ENCODE data around the gene OLIG2. TPM values are rescaled to one million over a fixed set of nuclear protein-coding genes. Genes with fewer than 3 reads are reported as not detected.

Gene OLIG2
- total RNA-seq, 1 donor: not detected

- Histone ChIP-seq H3K4me1 (ENCODE audit: insufficient read depth, low read length) (no peaks in the 10 kb centered on the region), H3K9me3 (ENCODE audit: low read depth, low read length) (no peaks in the 10 kb centered on the region), H4K20me1 (ENCODE audit: insufficient read depth, low read length) (no peaks in the 10 kb centered on the region), H3K4me3 (ENCODE audit: insufficient read depth, low read length) (no peak overlapping the region), H2AFZ (ENCODE audit: low read length) (no peak overlapping the region), H3K27ac (ENCODE audit: low read depth, low read length) (no peak overlapping the region), H3K4me2 (ENCODE audit: insufficient read depth, low read length) (no peak overlapping the region), H3K27me3 (ENCODE audit: insufficient read depth, low read length) (peaks cover 100% of the 10 kb centered on the region), H3K36me3 (ENCODE audit: insufficient read depth, low read length) (no peaks in the 10 kb centered on the region), H3K79me2 (ENCODE audit: insufficient read depth, low read length) (no peaks in the 10 kb centered on the region)
- DNase-seq (ENCODE audit: insufficient read length, low spot score, missing footprints): peak; percentile 82
- TF ChIP-seq, protein P1, sequence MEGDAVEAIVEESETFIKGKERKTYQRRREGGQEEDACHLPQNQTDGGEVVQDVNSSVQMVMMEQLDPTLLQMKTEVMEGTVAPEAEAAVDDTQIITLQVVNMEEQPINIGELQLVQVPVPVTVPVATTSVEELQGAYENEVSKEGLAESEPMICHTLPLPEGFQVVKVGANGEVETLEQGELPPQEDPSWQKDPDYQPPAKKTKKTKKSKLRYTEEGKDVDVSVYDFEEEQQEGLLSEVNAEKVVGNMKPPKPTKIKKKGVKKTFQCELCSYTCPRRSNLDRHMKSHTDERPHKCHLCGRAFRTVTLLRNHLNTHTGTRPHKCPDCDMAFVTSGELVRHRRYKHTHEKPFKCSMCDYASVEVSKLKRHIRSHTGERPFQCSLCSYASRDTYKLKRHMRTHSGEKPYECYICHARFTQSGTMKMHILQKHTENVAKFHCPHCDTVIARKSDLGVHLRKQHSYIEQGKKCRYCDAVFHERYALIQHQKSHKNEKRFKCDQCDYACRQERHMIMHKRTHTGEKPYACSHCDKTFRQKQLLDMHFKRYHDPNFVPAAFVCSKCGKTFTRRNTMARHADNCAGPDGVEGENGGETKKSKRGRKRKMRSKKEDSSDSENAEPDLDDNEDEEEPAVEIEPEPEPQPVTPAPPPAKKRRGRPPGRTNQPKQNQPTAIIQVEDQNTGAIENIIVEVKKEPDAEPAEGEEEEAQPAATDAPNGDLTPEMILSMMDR (IDR thresholded peaks at IDR 0.05; ENCODE audit: extremely low read depth, low read depth, low read length): no peak
These were observed 1.9 kb downstream of the OLIG2 start for GRCh38 chr21:33027401-33028286.

DNA sequence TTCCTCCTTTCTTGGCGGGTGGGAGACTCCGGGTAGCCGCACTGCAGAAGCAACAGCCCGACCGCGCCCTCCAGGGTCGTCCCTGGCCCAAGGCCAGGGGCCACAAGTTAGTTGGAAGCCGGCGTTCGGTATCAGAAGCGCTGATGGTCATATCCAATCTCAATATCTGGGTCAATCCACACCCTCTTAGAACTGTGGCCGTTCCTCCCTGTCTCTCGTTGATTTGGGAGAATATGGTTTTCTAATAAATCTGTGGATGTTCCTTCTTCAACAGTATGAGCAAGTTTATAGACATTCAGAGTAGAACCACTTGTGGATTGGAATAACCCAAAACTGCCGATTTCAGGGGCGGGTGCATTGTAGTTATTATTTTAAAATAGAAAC lies 2.5 kb downstream of the OLIG2 start:
- Histone ChIP-seq H3K4me2 (ENCODE audit: insufficient read depth, low read length) (no peak overlapping the region), H3K4me3 (ENCODE audit: insufficient read depth, low read length) (no peak overlapping the region), H3K79me2 (ENCODE audit: insufficient read depth, low read length) (no peaks in the 10 kb centered on the region), H3K36me3 (ENCODE audit: insufficient read depth, low read length) (no peaks in the 10 kb centered on the region), H4K20me1 (ENCODE audit: insufficient read depth, low read length) (no peaks in the 10 kb centered on the region), H3K9me3 (ENCODE audit: low read depth, low read length) (no peaks in the 10 kb centered on the region), H3K27me3 (ENCODE audit: insufficient read depth, low read length) (peaks cover 98% of the 10 kb centered on the region), H3K4me1 (ENCODE audit: insufficient read depth, low read length) (no peaks in the 10 kb centered on the region), H3K27ac (ENCODE audit: low read depth, low read length) (no peak overlapping the region), H2AFZ (ENCODE audit: low read length) (no peak overlapping the region)
- DNase-seq (ENCODE audit: insufficient read length, low spot score, missing footprints): peak; percentile 78
- TF ChIP-seq, protein P1 (IDR thresholded peaks at IDR 0.05; ENCODE audit: extremely low read depth, low read depth, low read length): no peak

DNA sequence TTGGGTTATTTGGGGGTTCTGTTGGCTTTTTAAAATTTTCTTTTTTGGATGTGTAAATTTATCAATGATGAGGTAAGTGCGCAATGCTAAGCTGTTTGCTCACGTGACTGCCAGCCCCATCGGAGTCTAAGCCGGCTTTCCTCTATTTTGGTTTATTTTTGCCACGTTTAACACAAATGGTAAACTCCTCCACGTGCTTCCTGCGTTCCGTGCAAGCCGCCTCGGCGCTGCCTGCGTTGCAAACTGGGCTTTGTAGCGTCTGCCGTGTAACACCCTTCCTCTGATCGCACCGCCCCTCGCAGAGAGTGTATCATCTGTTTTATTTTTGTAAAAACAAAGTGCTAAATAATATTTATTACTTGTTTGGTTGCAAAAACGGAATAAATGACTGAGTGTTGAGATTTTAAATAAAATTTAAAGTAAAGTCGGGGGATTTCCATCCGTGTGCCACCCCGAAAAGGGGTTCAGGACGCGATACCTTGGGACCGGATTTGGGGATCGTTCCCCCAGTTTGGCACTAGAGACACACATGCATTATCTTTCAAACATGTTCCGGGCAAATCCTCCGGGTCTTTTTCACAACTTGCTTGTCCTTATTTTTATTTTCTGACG lies 3.1 kb downstream of the OLIG2 start:
- Histone ChIP-seq H3K27ac (ENCODE audit: low read depth, low read length) (no peak overlapping the region), H3K4me1 (ENCODE audit: insufficient read depth, low read length) (no peaks in the 10 kb centered on the region), H4K20me1 (ENCODE audit: insufficient read depth, low read length) (no peaks in the 10 kb centered on the region), H3K4me2 (ENCODE audit: insufficient read depth, low read length) (no peak overlapping the region), H3K27me3 (ENCODE audit: insufficient read depth, low read length) (peaks cover 98% of the 10 kb centered on the region), H3K79me2 (ENCODE audit: insufficient read depth, low read length) (no peaks in the 10 kb centered on the region), H3K4me3 (ENCODE audit: insufficient read depth, low read length) (no peak overlapping the region), H3K36me3 (ENCODE audit: insufficient read depth, low read length) (no peaks in the 10 kb centered on the region), H3K9me3 (ENCODE audit: low read depth, low read length) (no peaks in the 10 kb centered on the region), H2AFZ (ENCODE audit: low read length) (no peak overlapping the region)
- TF ChIP-seq, protein P1 (IDR thresholded peaks at IDR 0.05; ENCODE audit: extremely low read depth, low read depth, low read length): no peak
- peak; percentile 74 for DNase-seq (ENCODE audit: insufficient read length, low spot score, missing footprints)

- Histone ChIP-seq H3K4me3 (ENCODE audit: insufficient read depth, low read length) (no peak overlapping the region), H3K27me3 (ENCODE audit: insufficient read depth, low read length) (peaks cover 97% of the 10 kb centered on the region), H3K4me1 (ENCODE audit: insufficient read depth, low read length) (no peaks in the 10 kb centered on the region), H3K4me2 (ENCODE audit: insufficient read depth, low read length) (no peak overlapping the region), H3K36me3 (ENCODE audit: insufficient read depth, low read length) (no peaks in the 10 kb centered on the region), H3K27ac (ENCODE audit: low read depth, low read length) (no peak overlapping the region), H3K9me3 (ENCODE audit: low read depth, low read length) (no peaks in the 10 kb centered on the region), H2AFZ (ENCODE audit: low read length) (no peak overlapping the region), H4K20me1 (ENCODE audit: insufficient read depth, low read length) (no peaks in the 10 kb centered on the region), H3K79me2 (ENCODE audit: insufficient read depth, low read length) (no peaks in the 10 kb centered on the region)
- DNase-seq (ENCODE audit: insufficient read length, low spot score, missing footprints): peak; percentile 88
- TF ChIP-seq, protein P1 (IDR thresholded peaks at IDR 0.05; ENCODE audit: extremely low read depth, low read depth, low read length): no peak
These were observed 3.7 kb downstream of the OLIG2 start for GRCh38 chr21:33029385-33029921.
